H1 (cell line): Measurements from ENCODE around the gene USP10. TPM values are rescaled to one million over a fixed set of nuclear protein-coding genes. Genes with fewer than 3 reads are reported as not detected.
A peak's percentile ranks its signal among the peaks of the same experiment; 100 is the strongest.

Experiments
- CTCF ChIA-PET: fragments of 300-600 bp; sonication (Branson Sonifier 250); formaldehyde crosslinking; loops from one replicate; lab custom pipeline; 2021; ENCODE audit not compliant: partially characterized antibody; lab: Charles Lee
- POLR2A ChIA-PET: fragments of 300-600 bp; sonication (Branson Sonifier 250); formaldehyde crosslinking; loops from one replicate; lab custom pipeline; 2021; ENCODE audit warnings: inconsistent platforms; ENCODE audit not compliant: partially characterized antibody; lab: Charles Lee
- DNase-seq, 2 experiments: peaks; one replicate each; pipeline versions ENCODE4 v3.0.0 to v3.0.0-alpha.2; 2010 to 2022; ENCODE audit warnings: low spot score in 2 of 2, low read depth in 1 of 2, mixed read lengths in 1 of 2
- FAIRE-seq: peaks from 2 replicates; lab custom pipeline; 2011; peaks lifted over from hg19 to GRCh38; lab: Jason Lieb, UNC
- H2AFZ ChIP-seq: 2 replicates; pipeline ENCODE4 v1.8.1; 2012; ENCODE audit warnings: low read length, inconsistent platforms
- H2AK5ac ChIP-seq: 2 replicates; pipeline ENCODE4 v1.6.1; 2013; ENCODE audit warnings: low read depth, low read length
- H2BK120ac ChIP-seq: replicated peaks from 2 replicates; pipeline ENCODE3; 2013; ENCODE audit warnings: low read depth, low read length, inconsistent platforms
- H2BK12ac ChIP-seq: 2 replicates; pipeline ENCODE4 v1.6.1; 2013; ENCODE audit warnings: low read depth, low read length
- H2BK15ac ChIP-seq: 2 replicates; pipeline ENCODE4 v1.6.1; 2013; ENCODE audit warnings: low read length
- H2BK20ac ChIP-seq: 2 replicates; pipeline ENCODE4 v1.6.1; 2013; ENCODE audit warnings: low read length
- H2BK5ac ChIP-seq: 2 replicates; pipeline ENCODE4 v1.6.1; 2013; ENCODE audit warnings: low read depth, low read length
- H3K14ac ChIP-seq: 2 replicates; pipeline ENCODE4 v1.6.1; 2013; ENCODE audit warnings: inconsistent platforms; ENCODE audit not compliant: insufficient read length
- H3K18ac ChIP-seq: 2 replicates; pipeline ENCODE4 v1.6.1; 2013; ENCODE audit warnings: low read length; ENCODE audit errors: extremely low read depth
- H3K23ac ChIP-seq: 2 replicates; pipeline ENCODE4 v1.6.1; 2013; ENCODE audit warnings: inconsistent platforms; ENCODE audit not compliant: insufficient read length
- H3K23me2 ChIP-seq: 2 replicates; pipeline ENCODE4 v1.6.1; 2013; ENCODE audit warnings: low read depth, low read length
- H3K27ac ChIP-seq: 2 replicates; pipeline ENCODE4 v1.6.1; 2011; ENCODE audit warnings: low read depth, low read length, inconsistent platforms
- H3K27me3 ChIP-seq, 4 experiments: replicated peaks in 1 of 4; 1 replicate in 1 of 4; 2 replicates in 3 of 4; pipeline versions ENCODE4 v1.6.1 to v1.8.1; 2011 to 2013; ENCODE audit warnings: low read length in 3 of 4, mild to moderate bottlenecking in 3 of 4, inconsistent platforms in 2 of 4, mixed read lengths in 2 of 4, moderate library complexity in 1 of 4; ENCODE audit not compliant: control insufficient read depth in 3 of 4, insufficient read depth in 3 of 4; ENCODE audit errors: extremely low read depth in 1 of 4
- H3K36me3 ChIP-seq, 4 experiments: 2 replicates each; pipeline versions ENCODE4 v1.6.1 to v1.8.1; 2011 to 2013; ENCODE audit warnings: mild to moderate bottlenecking in 4 of 4, low read length in 3 of 4, moderate library complexity in 2 of 4, control low read depth in 1 of 4, inconsistent platforms in 1 of 4; ENCODE audit not compliant: insufficient read depth in 4 of 4, control insufficient read depth in 2 of 4
- H3K4ac ChIP-seq: replicated peaks from 2 replicates; pipeline ENCODE3; 2013; ENCODE audit warnings: low read length, low read depth, mixed read lengths, inconsistent platforms; ENCODE audit not compliant: insufficient read length
- H3K4me1 ChIP-seq, 4 experiments: replicated peaks in 1 of 4; 1 replicate in 1 of 4; 2 replicates in 3 of 4; pipeline versions ENCODE4 v1.6.1 to v1.8.1; 2011 to 2013; ENCODE audit warnings: low read length in 3 of 4, inconsistent platforms in 2 of 4, mixed read lengths in 1 of 4; ENCODE audit not compliant: insufficient read depth in 4 of 4, control insufficient read depth in 3 of 4
- H3K4me2 ChIP-seq, 2 experiments: 2 replicates each; pipeline versions ENCODE4 v1.6.1 to v1.8.1; 2011 to 2013; ENCODE audit warnings: low read depth in 2 of 2, low read length in 2 of 2, control low read depth in 1 of 2, inconsistent platforms in 1 of 2, mild to moderate bottlenecking in 1 of 2; ENCODE audit not compliant: insufficient read depth in 1 of 2
- H3K4me3 ChIP-seq, 4 experiments: fragments of 200-600, 300-600 bp in 1 of 4; sonication (generic), shearing (Covaris generic), sonication (Bioruptor Twin) in 1 of 4; 2 replicates each; pipeline versions ENCODE4 v1.5.1 to v1.8.1; 2011 to 2016; ENCODE audit warnings: low read length in 4 of 4, low read depth in 3 of 4, control low read depth in 2 of 4, inconsistent platforms in 2 of 4, mild to moderate bottlenecking in 2 of 4, mixed read lengths in 1 of 4, moderate library complexity in 1 of 4; ENCODE audit not compliant: insufficient read depth in 2 of 4; ENCODE audit errors: extremely low read depth in 1 of 4
- H3K56ac ChIP-seq: replicated peaks from 2 replicates; pipeline ENCODE3; 2013; ENCODE audit warnings: low read depth, mild to moderate bottlenecking, mixed read lengths, low read length, inconsistent platforms; ENCODE audit not compliant: insufficient read length
- H3K79me1 ChIP-seq: 2 replicates; pipeline ENCODE4 v1.6.1; 2013; ENCODE audit warnings: low read depth, low read length, control low read depth
- H3K79me2 ChIP-seq, 2 experiments: 2 replicates each; pipeline versions ENCODE4 v1.6.1 to v1.8.1; 2012 to 2013; ENCODE audit warnings: low read length in 2 of 2, mild to moderate bottlenecking in 2 of 2, inconsistent platforms in 1 of 2; ENCODE audit not compliant: insufficient read depth in 2 of 2, control insufficient read depth in 1 of 2
- H3K9ac ChIP-seq, 4 experiments: replicated peaks in 1 of 4; 1 replicate in 1 of 4; 2 replicates in 3 of 4; pipeline versions ENCODE4 v1.6.1 to v1.8.1; 2011 to 2013; ENCODE audit warnings: low read depth in 3 of 4, low read length in 3 of 4, control low read depth in 2 of 4, mild to moderate bottlenecking in 2 of 4, moderate library complexity in 2 of 4, inconsistent platforms in 1 of 4; ENCODE audit errors: extremely low read depth in 1 of 4
- H3K9me3 ChIP-seq, 2 experiments: 2 replicates each; pipeline versions ENCODE4 v1.6.1 to v1.8.1; 2012 to 2013; ENCODE audit warnings: mild to moderate bottlenecking in 2 of 2, moderate library complexity in 2 of 2, control low read depth in 1 of 2, inconsistent platforms in 1 of 2, low read depth in 1 of 2, low read length in 1 of 2, mixed read lengths in 1 of 2; ENCODE audit not compliant: insufficient read depth in 2 of 2
- H4K20me1 ChIP-seq, 2 experiments: replicated peaks in 1 of 2; 2 replicates each; pipeline versions ENCODE3 to v1.8.1; 2011 to 2013; ENCODE audit warnings: inconsistent platforms in 2 of 2, low read length in 2 of 2, mild to moderate bottlenecking in 1 of 2; ENCODE audit not compliant: insufficient read depth in 2 of 2, control insufficient read depth in 1 of 2
- H4K5ac ChIP-seq: 2 replicates; pipeline ENCODE4 v1.6.1; 2013; ENCODE audit warnings: low read length, low read depth, mixed read lengths, inconsistent platforms; ENCODE audit not compliant: insufficient read length
- H4K8ac ChIP-seq: 2 replicates; pipeline ENCODE4 v1.8.0; 2013; ENCODE audit warnings: mild to moderate bottlenecking, moderate library complexity, low read length, inconsistent platforms; ENCODE audit not compliant: insufficient read depth; ENCODE audit errors: extremely low read depth
- H4K91ac ChIP-seq: replicated peaks from 2 replicates; pipeline ENCODE3; 2013; ENCODE audit warnings: low read length, mixed read lengths, inconsistent platforms; ENCODE audit not compliant: insufficient read length
- KDM4A ChIP-seq: IDR thresholded peaks from one replicate; pipeline ENCODE4 v1.7.1; 2012; ENCODE audit warnings: low read depth, mild to moderate bottlenecking, moderate library complexity, low read length, inconsistent platforms; ENCODE audit not compliant: severe bottlenecking
- SAP30 ChIP-seq: fragments of 300-600 bp; sonication (generic); IDR thresholded peaks from 2 replicates; pipeline ENCODE4 v1.7.1; 2012; ENCODE audit warnings: low read length, moderate library complexity, mild to moderate bottlenecking, inconsistent platforms; ENCODE audit not compliant: insufficient read depth, insufficient replicate concordance
- SIN3A ChIP-seq, 2 experiments: IDR thresholded peaks in 1 of 2; conservative IDR thresholded peaks in 1 of 2; 2 replicates each; pipeline ENCODE4 v1.6.1; 2011 to 2012; ENCODE audit warnings: low read length in 2 of 2, improper control_type of control experiment in 1 of 2, low read depth in 1 of 2, mild to moderate bottlenecking in 1 of 2
- SUZ12 ChIP-seq: fragments of 200-600 bp; sonication (generic); IDR thresholded peaks from 2 replicates; pipeline ENCODE4 v1.6.1; 2012; ENCODE audit warnings: mild to moderate bottlenecking, inconsistent platforms, low read length, moderate library complexity, mixed read lengths
- WGBS, 2 experiments: shearing (Covaris generic) in 1 of 2; methylation state at CpG; one replicate each; pipeline versions ENCODE4 v1.1.6 to v1.1.7; 2013 to 2015; ENCODE audit warnings: low lambda C conversion rate in 2 of 2, mixed read lengths in 2 of 2, inconsistent platforms in 1 of 2, low coverage in 1 of 2, missing lambda C conversion rate in 1 of 2; ENCODE audit not compliant: insufficient replicate concordance in 2 of 2, insufficient coverage in 1 of 2, insufficient read length in 1 of 2; ENCODE audit errors: extremely low coverage in 1 of 2, missing lambda C conversion rate in 1 of 2; 5-methylcytosine and 5-hydroxymethylcytosine counted together
- polyA plus RNA-seq, 7 experiments: library from polyadenylated mRNA; depleted of rRNA in 3 of 7; stranded (reverse) in 5 of 7; unstranded in 2 of 7; fragments of >200 nt in 5 of 7; fragments of 200-250 nt in 2 of 7; gene quantifications; 1 replicate in 5 of 7; 2 replicates in 1 of 7; 4 replicates in 1 of 7; pipeline versions ENCODE4 v1.2.1 to v1.2.3, GENCODE V29; 2011 to 2013; ENCODE audit warnings: missing spikeins in 2 of 7, mixed read lengths in 2 of 7
- total RNA-seq: library from RNA; stranded (reverse); fragmentation: NEBNext Ultra II Directional; extraction: Animal tissue kit (Norgen Biotek cat#: 25700); gene quantifications from 2 replicates; pipeline ENCODE4 v1.2.1, GENCODE V29; 2021

Gene USP10
- total and polyA plus RNA-seq, 2 of the 8 experiments (the other 6 are each of a cell fraction or from before 2014, with no cell fraction given) = 171 to 195 TPM

- Histone ChIP-seq H2BK120ac (no peak overlapping the region), H4K91ac (no peak overlapping the region), H3K9ac (peak overlapping the region; percentile 76 to 99 (median 90)), H3K79me1 (no peaks in the 10 kb centered on the region; the same call in 1 of the 2 replicates), H3K27ac (peak overlapping the region; percentile 92), H3K18ac (no peak overlapping the region), H2BK20ac (no peak overlapping the region), H3K36me3 (no peaks in the 10 kb centered on the region), H3K4me2 (peak overlapping the region; percentile 70 to 85), H4K5ac (peak overlapping the region; percentile 10), H2AK5ac (no peak overlapping the region), H3K56ac (no peak overlapping the region), H2AFZ (no peak overlapping the region), H3K27me3 (no peaks in the 10 kb centered on the region), H2BK15ac (no peak overlapping the region), H2BK12ac (no peak overlapping the region; the same call in 1 of the 2 replicates), H3K9me3 (no peaks in the 10 kb centered on the region), H4K8ac (peak overlapping the region; percentile 94; the same call in 1 of the 2 replicates), H3K23me2 (peaks cover 7% of the 10 kb centered on the region), H3K14ac (no peak overlapping the region), H4K20me1 (peaks cover 23 to 24% of the 10 kb centered on the region in 2 experiments), H2BK5ac (no peak overlapping the region), H3K4ac (no peak overlapping the region), H3K79me2 (peaks cover 42 to 57% of the 10 kb centered on the region in 2 experiments), H3K4me1 (peaks cover 0 to 9% (median 7%) of the 10 kb centered on the region in 4 experiments; a peak in 5 of 7 replicates)
- ChIA-PET POLR2A (interaction anchor here (0.9 to 2.3 kb wide), 17 partner anchors 8 to 90 kb away, joined by 3 to 32 read pairs (median 4); no protein-coding TSS in a partner anchor), CTCF (interaction anchor here (1.0 to 2.0 kb wide), 8 partner anchors 14 to 190 kb away, joined by 3 to 10 read pairs (median 4); no protein-coding TSS in a partner anchor)
- FAIRE-seq = no peak
- 0 out of 4 replicates have a peak, but pooled peaks of 1 of the 2 experiments have one; percentile 24 for TF ChIP-seq SIN3A (conservative IDR thresholded peaks at IDR 0.05 in 1 of 2, IDR thresholded peaks at IDR 0.05 in 1 of 2; ENCODE audit: low read depth in 1 of 2, low read length in 2 of 2)
- no peak for TF ChIP-seq SUZ12
- peak; percentile 46 for TF ChIP-seq SAP30
- peak; percentile 5 for TF ChIP-seq KDM4A
- TF ChIP-seq, all 59 proteins: peak for 3
- peak overlapping the region; percentile 84 to 99 (median 88) for H3K4me3 ChIP-seq
- no peak overlapping the region for H3K23ac ChIP-seq
- WGBS, 2 experiments = 4% methylated on average over 25 of the region's 28 CpGs; no CpG with 5 or more reads in 1 of the 2 experiments
- no peak for DNase-seq
Observed at GRCh38 chr16:84700446-84701300, 873 bp downstream of the USP10 start.
